SW480 (cell line): ENCODE results near the gene LMBR1.

Experiments used
- DNase-seq: peaks from one replicate; pipeline ENCODE4 v3.0.0-alpha.2; 2016; ENCODE audit warnings: low spot score

The LMBR1 gene

GRCh38 chr7:156793334-156793733, 99.6 kb downstream of the LMBR1 start:
- DNase-seq, result no peak

GRCh38 chr7:156792611-156793010, 100.4 kb downstream of the LMBR1 start:
- no peak for DNase-seq

GRCh38 chr7:156791241-156791640, 101.7 kb downstream of the LMBR1 start:
- no peak for DNase-seq

GRCh38 chr7:156790264-156790663, 102.7 kb downstream of the LMBR1 start:
- no peak for DNase-seq

GRCh38 chr7:156785998-156786543, 106.9 kb downstream of the LMBR1 start:
- DNase-seq, result no peak

- no peak for DNase-seq
Observed at GRCh38 chr7:156783864-156784263, 109.1 kb downstream of the LMBR1 start.

- DNase-seq, result no peak
Observed at GRCh38 chr7:156781972-156782371, 111.0 kb downstream of the LMBR1 start.

GRCh38 chr7:156780724-156781455, 112.1 kb downstream of the LMBR1 start:
- DNase-seq, result no peak

GRCh38 chr7:156778668-156779067, 114.3 kb downstream of the LMBR1 start:
- no peak for DNase-seq

GRCh38 chr7:156778201-156778600, 114.8 kb downstream of the LMBR1 start:
- no peak for DNase-seq

GRCh38 chr7:156777364-156778069, 115.5 kb downstream of the LMBR1 start:
- no peak for DNase-seq

- DNase-seq, result no peak
Observed at GRCh38 chr7:156776527-156776926, 116.5 kb downstream of the LMBR1 start.

GRCh38 chr7:156773966-156774365, 119.0 kb downstream of the LMBR1 start:
- no peak for DNase-seq

- DNase-seq, result no peak
Observed at GRCh38 chr7:156772725-156773124, 120.3 kb downstream of the LMBR1 start.

- DNase-seq, result no peak
Observed at GRCh38 chr7:156768698-156769472, 124.1 kb downstream of the LMBR1 start.

- no peak for DNase-seq
Observed at GRCh38 chr7:156766666-156767065, 126.3 kb downstream of the LMBR1 start.

GRCh38 chr7:156765901-156766656, 126.9 kb downstream of the LMBR1 start:
- no peak for DNase-seq

- DNase-seq, result no peak
Observed at GRCh38 chr7:156764766-156765165, 128.2 kb downstream of the LMBR1 start.

- DNase-seq, result peak; percentile 66
Observed at GRCh38 chr7:156764016-156764669, 128.8 kb downstream of the LMBR1 start.

GRCh38 chr7:156759579-156760202, 133.3 kb downstream of the LMBR1 start:
- DNase-seq, result no peak

- no peak for DNase-seq
Observed at GRCh38 chr7:156759143-156759542, 133.8 kb downstream of the LMBR1 start.
